ENCODE results near the gene ATG16L2. TPM values are rescaled to one million over a fixed set of nuclear protein-coding genes. Genes with fewer than 3 reads are reported as not detected.
"Not testable (repeated sequence)": the region's sequence is repeated elsewhere in the genome, so short reads cannot be mapped to it uniquely, and the experiment has no call there.

The ATG16L2 gene
- total RNA-seq, 6 donors from 2014 or later, result 39.5 to 354 (median 86.4) TPM

GRCh38 chr11:72825661-72826060 lies 11.4 kb downstream of the ATG16L2 start:
- H3K36me3 ChIP-seq, result peaks cover 0 to 26% (median 9%) of the 10 kb centered on the region in 4 donors

GRCh38 chr11:72826191-72826941 lies 12.2 kb downstream of the ATG16L2 start:
- ATAC-seq (ENCODE audit: low FRiP score in 2 of 2) (no peak), DNase-seq (peak in 1 of 2 donors; percentile 19)
- Histone ChIP-seq H3K9me3 (no peaks in the 10 kb centered on the region), H3K27me3 (no peaks in the 10 kb centered on the region), H3K27ac (peak overlapping the region in 2 of 4 donors; percentile 79 to 80), H3K4me3 (no peak overlapping the region), H3K36me3 (peaks cover 0 to 26% (median 9%) of the 10 kb centered on the region in 4 donors), H3K4me1 (peaks cover 16 to 32% (median 28%) of the 10 kb centered on the region in 4 donors)
- 86 to 94% methylated on average over 14 to 15 of the region's 15 CpGs for WGBS, 2 donors
- TF ChIP-seq CTCF (IDR thresholded peaks at IDR 0.05) (no peak), EP300 (IDR thresholded peaks at IDR 0.05) (no peak), POLR2AphosphoS5 (IDR thresholded peaks at IDR 0.05) (no peak)

More at GRCh38 chr11:72825661-72826060, 11.4 kb downstream of the ATG16L2 start:
- no peaks in the 10 kb centered on the region for H3K27me3 ChIP-seq
- H3K9me3 ChIP-seq, result no peaks in the 10 kb centered on the region
- DNase-seq, result no peak
- H3K27ac ChIP-seq, result peak overlapping the region in 1 of 4 donors; percentile 2
- WGBS, 2 donors, result 59 to 80% methylated on average over 2 to 4 of the region's 4 CpGs
- no peak for TF ChIP-seq POLR2AphosphoS5 (IDR thresholded peaks at IDR 0.05)
- TF ChIP-seq EP300 (IDR thresholded peaks at IDR 0.05), result no peak
- TF ChIP-seq POLR2A (IDR thresholded peaks at IDR 0.05), result no peak
- peaks cover 19 to 34% (median 30%) of the 10 kb centered on the region in 4 donors for H3K4me1 ChIP-seq
- no peak overlapping the region for H3K4me3 ChIP-seq
- no peak for ATAC-seq (ENCODE audit: low FRiP score in 2 of 2)

GRCh38 chr11:72826942-72827480 lies 12.8 kb downstream of the ATG16L2 start:
- no peak for ATAC-seq (ENCODE audit: low FRiP score in 2 of 2)
- TF ChIP-seq POLR2AphosphoS5 (IDR thresholded peaks at IDR 0.05) (no peak), EP300 (IDR thresholded peaks at IDR 0.05) (no peak), POLR2A (IDR thresholded peaks at IDR 0.05) (no peak), CTCF (IDR thresholded peaks at IDR 0.05) (no peak)
- Histone ChIP-seq H3K9me3 (no peaks in the 10 kb centered on the region), H3K27me3 (no peaks in the 10 kb centered on the region), H3K36me3 (peaks cover 0 to 26% (median 9%) of the 10 kb centered on the region in 4 donors), H3K27ac (peak overlapping the region; percentile 48 to 80 (median 74)), H3K4me3 (no peak overlapping the region), H3K4me1 (peaks cover 15 to 33% (median 29%) of the 10 kb centered on the region in 4 donors)
- no peak for DNase-seq
- 89 to 92% methylated on average over 7 to 8 of the region's 8 CpGs for WGBS, 2 donors

- not testable (repeated sequence) for DNase-seq; H3K4me3 ChIP-seq; ATAC-seq (ENCODE audit: low FRiP score in 2 of 2); H3K27me3 ChIP-seq; H3K9me3 ChIP-seq
- Histone ChIP-seq H3K27ac (peak overlapping the region; percentile 48 to 80 (median 74)), H3K4me1 (peaks cover 19 to 33% (median 28%) of the 10 kb centered on the region in 4 donors), H3K36me3 (peaks cover 0 to 26% (median 12%) of the 10 kb centered on the region in 4 donors)
- 68 to 70% methylated on average over 11 of the region's 11 CpGs for WGBS, 2 donors
Measured at GRCh38 chr11:72827656-72828055, 13.4 kb downstream of the ATG16L2 start.

- Histone ChIP-seq H3K4me3 (no peak overlapping the region), H3K27me3 (no peaks in the 10 kb centered on the region), H3K27ac (peak overlapping the region; percentile 48 to 80 (median 74)), H3K4me1 (peaks cover 19 to 36% (median 29%) of the 10 kb centered on the region in 4 donors), H3K9me3 (no peaks in the 10 kb centered on the region), H3K36me3 (peaks cover 0 to 26% (median 9%) of the 10 kb centered on the region in 4 donors)
- TF ChIP-seq EP300 (IDR thresholded peaks at IDR 0.05) (no peak), CTCF (IDR thresholded peaks at IDR 0.05) (no peak), POLR2AphosphoS5 (IDR thresholded peaks at IDR 0.05) (no peak), POLR2A (IDR thresholded peaks at IDR 0.05) (no peak)
- ATAC-seq (ENCODE audit: low FRiP score in 2 of 2) (peak in 1 of 2 donors; percentile 35), DNase-seq (peak in 1 of 2 donors; percentile 61)
- WGBS, 2 donors, result 67 to 71% methylated on average over 10 to 11 of the region's 11 CpGs
Measured at GRCh38 chr11:72828081-72828567, 13.9 kb downstream of the ATG16L2 start.

All from upper lobe of left lung (tissue), 6 donors.